Liver (tissue), 3 donors: Measurements from ENCODE around the gene PIGN.

Source experiments
- GABPA ChIP-seq, 2 donors: IDR thresholded peaks in 1 of 2; conservative IDR thresholded peaks in 1 of 2; 2 replicates each; pipeline ENCODE4 v1.6.1; 2016; ENCODE audit warnings: antibody characterized with exemption in 2 of 2, mild to moderate bottlenecking in 1 of 2, moderate library complexity in 1 of 2
- HNF4G ChIP-seq: IDR thresholded peaks from 2 replicates; pipeline ENCODE4 v1.6.1; 2016; ENCODE audit warnings: antibody characterized with exemption
- JUND ChIP-seq, 2 donors: IDR thresholded peaks; 2 replicates each; pipeline ENCODE4 v1.6.1; 2016; ENCODE audit warnings: antibody characterized with exemption in 2 of 2
- NR2F2 ChIP-seq: IDR thresholded peaks from 2 replicates; pipeline ENCODE4 v1.6.1; 2016; ENCODE audit warnings: antibody characterized with exemption
- RAD21 ChIP-seq, 2 donors: IDR thresholded peaks; 2 replicates each; pipeline ENCODE4 v1.6.1; 2016; ENCODE audit warnings: antibody characterized with exemption in 2 of 2, mild to moderate bottlenecking in 2 of 2
- RXRA ChIP-seq, 2 donors: IDR thresholded peaks; 2 replicates each; pipeline ENCODE4 v1.6.1; 2017 to 2018; ENCODE audit warnings: antibody characterized with exemption in 2 of 2, mild to moderate bottlenecking in 1 of 2
- SP1 ChIP-seq: IDR thresholded peaks from 2 replicates; pipeline ENCODE4 v1.6.1; 2018; ENCODE audit warnings: antibody characterized with exemption, mild to moderate bottlenecking
- TAF1 ChIP-seq: conservative IDR thresholded peaks from 2 replicates; pipeline ENCODE4 v1.6.1; 2016; ENCODE audit warnings: antibody characterized with exemption, mild to moderate bottlenecking
- YY1 ChIP-seq: IDR thresholded peaks from 2 replicates; pipeline ENCODE4 v1.6.1; 2016; ENCODE audit warnings: antibody characterized with exemption, mild to moderate bottlenecking
- TF ChIP-seq, protein P1 (sequence below): fragments of 150-350 bp; IDR thresholded peaks from 2 replicates; pipeline ENCODE4 v1.5.1; 2017; ENCODE audit warnings: improper control_type of control experiment, low read depth, low read length; ENCODE audit not compliant: missing input control
- TF ChIP-seq, protein P2 (sequence below): IDR thresholded peaks from 2 replicates; pipeline ENCODE4 v1.6.1; 2016; ENCODE audit warnings: antibody characterized with exemption
- TF ChIP-seq, protein P3 (sequence below): IDR thresholded peaks from 2 replicates; pipeline ENCODE4 v1.6.1; 2016; ENCODE audit warnings: antibody characterized with exemption
- TF ChIP-seq, protein P4 (sequence below): IDR thresholded peaks from 2 replicates; pipeline ENCODE4 v1.6.1; 2016; ENCODE audit warnings: antibody characterized with exemption
- TF ChIP-seq, protein P5 (sequence below): IDR thresholded peaks from 2 replicates; pipeline ENCODE4 v1.6.1; 2016; ENCODE audit warnings: antibody characterized with exemption, mild to moderate bottlenecking
- donor health status: healthy.
- donor health status: healthy.

DNA sequence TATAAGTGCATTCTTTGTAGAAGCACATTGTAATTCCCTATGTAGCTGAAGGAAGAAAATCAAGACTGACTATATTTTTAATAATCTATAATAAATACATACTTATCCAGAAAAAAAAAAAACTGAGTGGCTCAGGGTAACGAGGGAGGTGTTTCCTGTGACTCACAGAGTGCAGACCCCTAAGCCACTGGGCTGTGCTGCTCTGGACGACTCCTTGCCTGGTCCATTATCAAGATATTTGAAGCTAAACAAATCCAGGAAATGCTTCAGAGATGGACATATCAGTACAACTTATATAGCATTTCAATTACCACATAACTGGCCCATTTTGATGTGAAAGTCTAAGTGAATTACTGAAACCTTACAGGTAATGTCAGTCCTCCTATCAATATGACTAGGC is 80.6 kb downstream of the PIGN start:
- TF ChIP-seq, protein P1, sequence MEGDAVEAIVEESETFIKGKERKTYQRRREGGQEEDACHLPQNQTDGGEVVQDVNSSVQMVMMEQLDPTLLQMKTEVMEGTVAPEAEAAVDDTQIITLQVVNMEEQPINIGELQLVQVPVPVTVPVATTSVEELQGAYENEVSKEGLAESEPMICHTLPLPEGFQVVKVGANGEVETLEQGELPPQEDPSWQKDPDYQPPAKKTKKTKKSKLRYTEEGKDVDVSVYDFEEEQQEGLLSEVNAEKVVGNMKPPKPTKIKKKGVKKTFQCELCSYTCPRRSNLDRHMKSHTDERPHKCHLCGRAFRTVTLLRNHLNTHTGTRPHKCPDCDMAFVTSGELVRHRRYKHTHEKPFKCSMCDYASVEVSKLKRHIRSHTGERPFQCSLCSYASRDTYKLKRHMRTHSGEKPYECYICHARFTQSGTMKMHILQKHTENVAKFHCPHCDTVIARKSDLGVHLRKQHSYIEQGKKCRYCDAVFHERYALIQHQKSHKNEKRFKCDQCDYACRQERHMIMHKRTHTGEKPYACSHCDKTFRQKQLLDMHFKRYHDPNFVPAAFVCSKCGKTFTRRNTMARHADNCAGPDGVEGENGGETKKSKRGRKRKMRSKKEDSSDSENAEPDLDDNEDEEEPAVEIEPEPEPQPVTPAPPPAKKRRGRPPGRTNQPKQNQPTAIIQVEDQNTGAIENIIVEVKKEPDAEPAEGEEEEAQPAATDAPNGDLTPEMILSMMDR: no peak
- TF ChIP-seq JUND (IDR thresholded peaks at IDR 0.05) (no peak), HNF4G (no peak), SP1 (no peak), GABPA (IDR thresholded peaks at IDR 0.05 in 1 of 2, conservative IDR thresholded peaks at IDR 0.05 in 1 of 2) (no peak), TAF1 (no peak), RAD21 (IDR thresholded peaks at IDR 0.05) (no peak), NR2F2 (no peak), YY1 (no peak), RXRA (IDR thresholded peaks at IDR 0.05) (no peak)
- TF ChIP-seq, protein P2, sequence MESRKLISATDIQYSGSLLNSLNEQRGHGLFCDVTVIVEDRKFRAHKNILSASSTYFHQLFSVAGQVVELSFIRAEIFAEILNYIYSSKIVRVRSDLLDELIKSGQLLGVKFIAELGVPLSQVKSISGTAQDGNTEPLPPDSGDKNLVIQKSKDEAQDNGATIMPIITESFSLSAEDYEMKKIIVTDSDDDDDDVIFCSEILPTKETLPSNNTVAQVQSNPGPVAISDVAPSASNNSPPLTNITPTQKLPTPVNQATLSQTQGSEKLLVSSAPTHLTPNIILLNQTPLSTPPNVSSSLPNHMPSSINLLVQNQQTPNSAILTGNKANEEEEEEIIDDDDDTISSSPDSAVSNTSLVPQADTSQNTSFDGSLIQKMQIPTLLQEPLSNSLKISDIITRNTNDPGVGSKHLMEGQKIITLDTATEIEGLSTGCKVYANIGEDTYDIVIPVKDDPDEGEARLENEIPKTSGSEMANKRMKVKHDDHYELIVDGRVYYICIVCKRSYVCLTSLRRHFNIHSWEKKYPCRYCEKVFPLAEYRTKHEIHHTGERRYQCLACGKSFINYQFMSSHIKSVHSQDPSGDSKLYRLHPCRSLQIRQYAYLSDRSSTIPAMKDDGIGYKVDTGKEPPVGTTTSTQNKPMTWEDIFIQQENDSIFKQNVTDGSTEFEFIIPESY: no peak
- TF ChIP-seq, protein P3, sequence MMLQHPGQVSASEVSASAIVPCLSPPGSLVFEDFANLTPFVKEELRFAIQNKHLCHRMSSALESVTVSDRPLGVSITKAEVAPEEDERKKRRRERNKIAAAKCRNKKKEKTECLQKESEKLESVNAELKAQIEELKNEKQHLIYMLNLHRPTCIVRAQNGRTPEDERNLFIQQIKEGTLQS: no peak
- TF ChIP-seq, protein P4, sequence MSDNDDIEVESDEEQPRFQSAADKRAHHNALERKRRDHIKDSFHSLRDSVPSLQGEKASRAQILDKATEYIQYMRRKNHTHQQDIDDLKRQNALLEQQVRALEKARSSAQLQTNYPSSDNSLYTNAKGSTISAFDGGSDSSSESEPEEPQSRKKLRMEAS: no peak
- TF ChIP-seq, protein P5, sequence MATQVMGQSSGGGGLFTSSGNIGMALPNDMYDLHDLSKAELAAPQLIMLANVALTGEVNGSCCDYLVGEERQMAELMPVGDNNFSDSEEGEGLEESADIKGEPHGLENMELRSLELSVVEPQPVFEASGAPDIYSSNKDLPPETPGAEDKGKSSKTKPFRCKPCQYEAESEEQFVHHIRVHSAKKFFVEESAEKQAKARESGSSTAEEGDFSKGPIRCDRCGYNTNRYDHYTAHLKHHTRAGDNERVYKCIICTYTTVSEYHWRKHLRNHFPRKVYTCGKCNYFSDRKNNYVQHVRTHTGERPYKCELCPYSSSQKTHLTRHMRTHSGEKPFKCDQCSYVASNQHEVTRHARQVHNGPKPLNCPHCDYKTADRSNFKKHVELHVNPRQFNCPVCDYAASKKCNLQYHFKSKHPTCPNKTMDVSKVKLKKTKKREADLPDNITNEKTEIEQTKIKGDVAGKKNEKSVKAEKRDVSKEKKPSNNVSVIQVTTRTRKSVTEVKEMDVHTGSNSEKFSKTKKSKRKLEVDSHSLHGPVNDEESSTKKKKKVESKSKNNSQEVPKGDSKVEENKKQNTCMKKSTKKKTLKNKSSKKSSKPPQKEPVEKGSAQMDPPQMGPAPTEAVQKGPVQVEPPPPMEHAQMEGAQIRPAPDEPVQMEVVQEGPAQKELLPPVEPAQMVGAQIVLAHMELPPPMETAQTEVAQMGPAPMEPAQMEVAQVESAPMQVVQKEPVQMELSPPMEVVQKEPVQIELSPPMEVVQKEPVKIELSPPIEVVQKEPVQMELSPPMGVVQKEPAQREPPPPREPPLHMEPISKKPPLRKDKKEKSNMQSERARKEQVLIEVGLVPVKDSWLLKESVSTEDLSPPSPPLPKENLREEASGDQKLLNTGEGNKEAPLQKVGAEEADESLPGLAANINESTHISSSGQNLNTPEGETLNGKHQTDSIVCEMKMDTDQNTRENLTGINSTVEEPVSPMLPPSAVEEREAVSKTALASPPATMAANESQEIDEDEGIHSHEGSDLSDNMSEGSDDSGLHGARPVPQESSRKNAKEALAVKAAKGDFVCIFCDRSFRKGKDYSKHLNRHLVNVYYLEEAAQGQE: no peak
